Mesothelial cell of epicardium (in vitro differentiated cells): ENCODE data around the gene MARCHF11. TPM values are rescaled to one million over a fixed set of nuclear protein-coding genes. Genes with fewer than 3 reads are reported as not detected.

Source experiments
- DNase-seq, 2 experiments: peaks; one replicate each; pipeline ENCODE4 v3.0.0; 2021; ENCODE audit warnings: low spot score in 2 of 2; ENCODE audit not compliant: unreplicated experiment in 2 of 2
- H3K27ac Mint-ChIP-seq: 2 replicates; pipeline ENCODE4 v1.8.0; 2021; ENCODE audit warnings: mixed read lengths
- H3K27me3 Mint-ChIP-seq: 2 replicates; pipeline ENCODE4 v1.8.0; 2021; ENCODE audit warnings: low read depth, mixed read lengths
- H3K36me3 Mint-ChIP-seq: 2 replicates; pipeline ENCODE4 v1.8.0; 2021; ENCODE audit warnings: mixed read lengths
- H3K4me1 Mint-ChIP-seq: 2 replicates; pipeline ENCODE4 v1.8.0; 2021; ENCODE audit warnings: mixed read lengths
- H3K4me3 Mint-ChIP-seq: 2 replicates; pipeline ENCODE4 v1.8.0; 2021; ENCODE audit warnings: mild to moderate bottlenecking, moderate library complexity, mixed read lengths
- H3K9me3 Mint-ChIP-seq: 2 replicates; pipeline ENCODE4 v1.8.0; 2021; ENCODE audit warnings: mixed read lengths
- CTCF ChIP-seq: fragments of 200-600 bp; sonication (generic); IDR thresholded peaks from one replicate; pipeline ENCODE4 v1.5.0; 2021; ENCODE audit warnings: antibody characterized with exemption; ENCODE audit not compliant: unreplicated experiment
- total RNA-seq: library from RNA; stranded (reverse); gene quantifications from 3 replicates; pipeline ENCODE4 v1.2.1, GENCODE V29; 2021

Gene MARCHF11
- total RNA-seq, 1 donor from 2014 or later, result not detected

- peaks cover 11% of the 10 kb centered on the region for H3K4me1 Mint-ChIP-seq
- no peak overlapping the region for H3K4me3 Mint-ChIP-seq
- no peak for TF ChIP-seq CTCF
- no peak overlapping the region for H3K27ac Mint-ChIP-seq
- peaks cover 26% of the 10 kb centered on the region for H3K9me3 Mint-ChIP-seq
- H3K36me3 Mint-ChIP-seq, result no peaks in the 10 kb centered on the region
- H3K27me3 Mint-ChIP-seq, result peaks cover 4% of the 10 kb centered on the region
- DNase-seq, result no peak
Observed at GRCh38 chr5:16152601-16153568, 26.7 kb downstream of the MARCHF11 start.

- H3K9me3 Mint-ChIP-seq, result peaks cover 14% of the 10 kb centered on the region
- H3K27ac Mint-ChIP-seq, result no peak overlapping the region
- H3K4me3 Mint-ChIP-seq, result no peak overlapping the region
- H3K4me1 Mint-ChIP-seq, result peaks cover 3% of the 10 kb centered on the region
- no peak for DNase-seq
- H3K36me3 Mint-ChIP-seq, result no peaks in the 10 kb centered on the region
- peaks cover 4% of the 10 kb centered on the region for H3K27me3 Mint-ChIP-seq
- TF ChIP-seq CTCF, result no peak
Observed at GRCh38 chr5:16149621-16150020, 30.0 kb downstream of the MARCHF11 start.

- H3K4me1 Mint-ChIP-seq, result no peaks in the 10 kb centered on the region
- no peak for DNase-seq
- no peak for TF ChIP-seq CTCF
- H3K4me3 Mint-ChIP-seq, result no peak overlapping the region
- peaks cover 14% of the 10 kb centered on the region for H3K9me3 Mint-ChIP-seq
- no peak overlapping the region for H3K27ac Mint-ChIP-seq
- no peaks in the 10 kb centered on the region for H3K36me3 Mint-ChIP-seq
- H3K27me3 Mint-ChIP-seq, result peaks cover 4% of the 10 kb centered on the region
Observed at GRCh38 chr5:16147179-16147900, 32.3 kb downstream of the MARCHF11 start.

GRCh38 chr5:16144416-16144815, 35.2 kb downstream of the MARCHF11 start:
- H3K9me3 Mint-ChIP-seq, result peaks cover 11% of the 10 kb centered on the region
- no peak for DNase-seq
- TF ChIP-seq CTCF, result no peak

GRCh38 chr5:16143361-16144049, 36.1 kb downstream of the MARCHF11 start:
- no peak overlapping the region for H3K27ac Mint-ChIP-seq
- peaks cover 11% of the 10 kb centered on the region for H3K9me3 Mint-ChIP-seq
- H3K4me1 Mint-ChIP-seq, result no peaks in the 10 kb centered on the region
- H3K36me3 Mint-ChIP-seq, result no peaks in the 10 kb centered on the region
- peaks cover 2% of the 10 kb centered on the region for H3K27me3 Mint-ChIP-seq
- no peak for TF ChIP-seq CTCF
- DNase-seq, result no peak
- no peak overlapping the region for H3K4me3 Mint-ChIP-seq

More at GRCh38 chr5:16144416-16144815, 35.2 kb downstream of the MARCHF11 start:
- Mint-ChIP-seq H3K27me3 (peaks cover 4% of the 10 kb centered on the region), H3K27ac (no peak overlapping the region), H3K36me3 (no peaks in the 10 kb centered on the region), H3K4me3 (no peak overlapping the region), H3K4me1 (no peaks in the 10 kb centered on the region)
